ENCODE measurements around the gene TOR2A.
A peak's percentile ranks its signal among the peaks of the same experiment; 100 is the strongest.

TOR2A gene

GRCh38 chr9:127749090-127749787, 14.1 kb upstream of the TOR2A start:
- Histone ChIP-seq H3K27me3 (ENCODE audit: control insufficient read depth, insufficient read depth, low read length) (no peaks in the 10 kb centered on the region), H3K4me3 (ENCODE audit: low read length) (no peak overlapping the region), H3K36me3 (ENCODE audit: control insufficient read depth, insufficient read depth, low read length) (peaks cover 3% of the 10 kb centered on the region), H3K9ac (ENCODE audit: low read length) (no peak overlapping the region), H3K27ac (ENCODE audit: low read depth, low read length) (no peak overlapping the region), H3K4me1 (ENCODE audit: control insufficient read depth, insufficient read depth, low read length) (no peaks in the 10 kb centered on the region)

- H3K27ac ChIP-seq (ENCODE audit: low read depth, low read length), result no peak overlapping the region
- no peak overlapping the region for H3K4me3 ChIP-seq (ENCODE audit: low read length)
- H3K27me3 ChIP-seq (ENCODE audit: control insufficient read depth, insufficient read depth, low read length), result no peaks in the 10 kb centered on the region
- H3K4me1 ChIP-seq (ENCODE audit: control insufficient read depth, insufficient read depth, low read length), result no peaks in the 10 kb centered on the region
- H3K36me3 ChIP-seq (ENCODE audit: control insufficient read depth, insufficient read depth, low read length), result peaks cover 3% of the 10 kb centered on the region
- H3K9ac ChIP-seq (ENCODE audit: low read length), result no peak overlapping the region
Measured at GRCh38 chr9:127746959-127747569, 12.0 kb upstream of the TOR2A start.

- H3K9ac ChIP-seq (ENCODE audit: low read length), result no peak overlapping the region
- no peaks in the 10 kb centered on the region for H3K36me3 ChIP-seq (ENCODE audit: control insufficient read depth, insufficient read depth, low read length)
- no peaks in the 10 kb centered on the region for H3K4me1 ChIP-seq (ENCODE audit: control insufficient read depth, insufficient read depth, low read length)
- peaks cover 4% of the 10 kb centered on the region for H3K27me3 ChIP-seq (ENCODE audit: control insufficient read depth, insufficient read depth, low read length)
- no peak overlapping the region for H3K4me3 ChIP-seq (ENCODE audit: low read length)
- H3K27ac ChIP-seq (ENCODE audit: low read depth, low read length), result no peak overlapping the region
Measured at GRCh38 chr9:127744398-127745110, 9.5 kb upstream of the TOR2A start.

- H3K9ac ChIP-seq (ENCODE audit: low read length), result no peak overlapping the region
- H3K4me1 ChIP-seq (ENCODE audit: control insufficient read depth, insufficient read depth, low read length), result no peaks in the 10 kb centered on the region
- H3K27ac ChIP-seq (ENCODE audit: low read depth, low read length), result no peak overlapping the region
- peak overlapping the region; percentile 23 for H3K4me3 ChIP-seq (ENCODE audit: low read length)
- no peaks in the 10 kb centered on the region for H3K36me3 ChIP-seq (ENCODE audit: control insufficient read depth, insufficient read depth, low read length)
- peaks cover 4% of the 10 kb centered on the region for H3K27me3 ChIP-seq (ENCODE audit: control insufficient read depth, insufficient read depth, low read length)
Measured at GRCh38 chr9:127742435-127743088, 7.5 kb upstream of the TOR2A start.

- no peaks in the 10 kb centered on the region for H3K36me3 ChIP-seq (ENCODE audit: control insufficient read depth, insufficient read depth, low read length)
- no peak overlapping the region for H3K4me3 ChIP-seq (ENCODE audit: low read length)
- H3K27ac ChIP-seq (ENCODE audit: low read depth, low read length), result no peak overlapping the region
- H3K27me3 ChIP-seq (ENCODE audit: control insufficient read depth, insufficient read depth, low read length), result peaks cover 4% of the 10 kb centered on the region
- no peaks in the 10 kb centered on the region for H3K4me1 ChIP-seq (ENCODE audit: control insufficient read depth, insufficient read depth, low read length)
- no peak overlapping the region for H3K9ac ChIP-seq (ENCODE audit: low read length)
Measured at GRCh38 chr9:127741831-127742434, 6.8 kb upstream of the TOR2A start.

- no peak overlapping the region for H3K9ac ChIP-seq (ENCODE audit: low read length)
- no peaks in the 10 kb centered on the region for H3K36me3 ChIP-seq (ENCODE audit: control insufficient read depth, insufficient read depth, low read length)
- H3K27ac ChIP-seq (ENCODE audit: low read depth, low read length), result no peak overlapping the region
- H3K27me3 ChIP-seq (ENCODE audit: control insufficient read depth, insufficient read depth, low read length), result peaks cover 4% of the 10 kb centered on the region
- no peak overlapping the region for H3K4me3 ChIP-seq (ENCODE audit: low read length)
- peaks cover 4% of the 10 kb centered on the region for H3K4me1 ChIP-seq (ENCODE audit: control insufficient read depth, insufficient read depth, low read length)
Measured at GRCh38 chr9:127739614-127740330, 4.7 kb upstream of the TOR2A start.

- no peaks in the 10 kb centered on the region for H3K36me3 ChIP-seq (ENCODE audit: control insufficient read depth, insufficient read depth, low read length)
- no peak overlapping the region for H3K9ac ChIP-seq (ENCODE audit: low read length)
- H3K27ac ChIP-seq (ENCODE audit: low read depth, low read length), result no peak overlapping the region
- H3K4me1 ChIP-seq (ENCODE audit: control insufficient read depth, insufficient read depth, low read length), result peaks cover 10% of the 10 kb centered on the region
- peaks cover 4% of the 10 kb centered on the region for H3K27me3 ChIP-seq (ENCODE audit: control insufficient read depth, insufficient read depth, low read length)
- no peak overlapping the region for H3K4me3 ChIP-seq (ENCODE audit: low read length)
Measured at GRCh38 chr9:127738666-127739065, 3.6 kb upstream of the TOR2A start.

GRCh38 chr9:127735530-127736185, 564 bp upstream of the TOR2A start:
- Histone ChIP-seq H3K4me3 (ENCODE audit: low read length) (peak overlapping the region; percentile 40), H3K4me1 (ENCODE audit: control insufficient read depth, insufficient read depth, low read length) (peaks cover 10% of the 10 kb centered on the region), H3K27me3 (ENCODE audit: control insufficient read depth, insufficient read depth, low read length) (peaks cover 4% of the 10 kb centered on the region), H3K9ac (ENCODE audit: low read length) (no peak overlapping the region), H3K27ac (ENCODE audit: low read depth, low read length) (peak overlapping the region; percentile 47), H3K36me3 (ENCODE audit: control insufficient read depth, insufficient read depth, low read length) (no peaks in the 10 kb centered on the region)

GRCh38 chr9:127734247-127734746, 797 bp downstream of the TOR2A start:
- H3K9ac ChIP-seq (ENCODE audit: low read length), result no peak overlapping the region

GRCh38 chr9:127733614-127734013, 1.5 kb downstream of the TOR2A start:
- H3K27me3 ChIP-seq (ENCODE audit: control insufficient read depth, insufficient read depth, low read length), result no peaks in the 10 kb centered on the region
- H3K27ac ChIP-seq (ENCODE audit: low read depth, low read length), result no peak overlapping the region
- no peaks in the 10 kb centered on the region for H3K36me3 ChIP-seq (ENCODE audit: control insufficient read depth, insufficient read depth, low read length)
- H3K4me3 ChIP-seq (ENCODE audit: low read length), result no peak overlapping the region
- H3K4me1 ChIP-seq (ENCODE audit: control insufficient read depth, insufficient read depth, low read length), result peaks cover 10% of the 10 kb centered on the region
- H3K9ac ChIP-seq (ENCODE audit: low read length), result no peak overlapping the region

More at GRCh38 chr9:127734247-127734746, 797 bp downstream of the TOR2A start:
- no peaks in the 10 kb centered on the region for H3K27me3 ChIP-seq (ENCODE audit: control insufficient read depth, insufficient read depth, low read length)
- peaks cover 10% of the 10 kb centered on the region for H3K4me1 ChIP-seq (ENCODE audit: control insufficient read depth, insufficient read depth, low read length)
- H3K27ac ChIP-seq (ENCODE audit: low read depth, low read length), result peak overlapping the region; percentile 92
- H3K36me3 ChIP-seq (ENCODE audit: control insufficient read depth, insufficient read depth, low read length), result no peaks in the 10 kb centered on the region
- H3K4me3 ChIP-seq (ENCODE audit: low read length), result peak overlapping the region; percentile 71

- Histone ChIP-seq H3K4me1 (ENCODE audit: control insufficient read depth, insufficient read depth, low read length) (peaks cover 10% of the 10 kb centered on the region), H3K27ac (ENCODE audit: low read depth, low read length) (no peak overlapping the region), H3K36me3 (ENCODE audit: control insufficient read depth, insufficient read depth, low read length) (no peaks in the 10 kb centered on the region)
Measured at GRCh38 chr9:127732444-127732843, 2.6 kb downstream of the TOR2A start.

More at GRCh38 chr9:127732444-127732843, 2.6 kb downstream of the TOR2A start:
- H3K4me3 ChIP-seq (ENCODE audit: low read length), result no peak overlapping the region
- no peaks in the 10 kb centered on the region for H3K27me3 ChIP-seq (ENCODE audit: control insufficient read depth, insufficient read depth, low read length)
- H3K9ac ChIP-seq (ENCODE audit: low read length), result no peak overlapping the region

All from rectal smooth muscle tissue (tissue), 1 donor.